ENCODE results near the gene TWF2. TPM values are rescaled to one million over a fixed set of nuclear protein-coding genes. Genes with fewer than 3 reads are reported as not detected.

The TWF2 gene
- total and polyA plus RNA-seq, 2 of the 4 experiments (the other 2 are of a cell fraction): 111 to 145 TPM

DNA sequence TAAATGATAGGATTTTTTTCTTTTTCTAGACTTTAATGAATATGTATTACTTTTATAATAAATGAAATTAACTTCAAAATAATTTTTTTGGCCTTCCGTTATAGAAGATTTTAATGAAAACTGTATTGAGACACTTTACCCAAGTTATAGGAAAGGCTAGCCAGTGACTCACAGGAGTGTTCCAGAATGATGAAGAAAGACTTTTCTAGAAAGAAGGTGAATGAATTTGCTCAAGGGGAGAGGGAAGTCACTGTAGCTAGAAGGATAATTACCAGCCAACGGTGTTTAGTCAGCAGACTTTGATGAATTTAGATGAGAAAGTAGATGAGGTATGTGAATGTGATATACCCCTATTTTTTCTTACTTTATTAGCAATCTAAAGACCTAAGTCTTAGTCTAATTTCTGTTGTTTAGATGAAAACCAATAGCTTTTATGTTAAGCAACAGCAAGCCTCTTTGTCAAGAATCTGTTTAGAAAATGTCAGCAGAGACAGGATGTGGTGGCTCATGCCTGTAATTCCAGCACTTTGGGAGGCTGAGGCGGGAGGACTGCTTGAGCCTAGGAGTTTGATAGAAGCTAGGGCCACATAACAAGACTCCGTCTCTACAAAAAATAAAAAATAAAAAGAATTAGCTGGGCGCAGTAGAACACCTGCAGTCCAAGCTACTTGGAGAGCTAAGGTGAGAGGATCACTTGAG lies 37.8 kb downstream of the TWF2 start:
- H2AK5ac ChIP-seq (ENCODE audit: low read depth, low read length): 0 out of 2 replicates have a peak overlapping the region, but pooled peaks have one; percentile 52
- H3K9me1 ChIP-seq (ENCODE audit: insufficient read depth, low read length): peaks cover 25% of the 10 kb centered on the region
- H3K4me1 ChIP-seq (ENCODE audit: control insufficient read depth, insufficient read depth, low read length): peaks cover 20% of the 10 kb centered on the region
- TF ChIP-seq, protein P1, sequence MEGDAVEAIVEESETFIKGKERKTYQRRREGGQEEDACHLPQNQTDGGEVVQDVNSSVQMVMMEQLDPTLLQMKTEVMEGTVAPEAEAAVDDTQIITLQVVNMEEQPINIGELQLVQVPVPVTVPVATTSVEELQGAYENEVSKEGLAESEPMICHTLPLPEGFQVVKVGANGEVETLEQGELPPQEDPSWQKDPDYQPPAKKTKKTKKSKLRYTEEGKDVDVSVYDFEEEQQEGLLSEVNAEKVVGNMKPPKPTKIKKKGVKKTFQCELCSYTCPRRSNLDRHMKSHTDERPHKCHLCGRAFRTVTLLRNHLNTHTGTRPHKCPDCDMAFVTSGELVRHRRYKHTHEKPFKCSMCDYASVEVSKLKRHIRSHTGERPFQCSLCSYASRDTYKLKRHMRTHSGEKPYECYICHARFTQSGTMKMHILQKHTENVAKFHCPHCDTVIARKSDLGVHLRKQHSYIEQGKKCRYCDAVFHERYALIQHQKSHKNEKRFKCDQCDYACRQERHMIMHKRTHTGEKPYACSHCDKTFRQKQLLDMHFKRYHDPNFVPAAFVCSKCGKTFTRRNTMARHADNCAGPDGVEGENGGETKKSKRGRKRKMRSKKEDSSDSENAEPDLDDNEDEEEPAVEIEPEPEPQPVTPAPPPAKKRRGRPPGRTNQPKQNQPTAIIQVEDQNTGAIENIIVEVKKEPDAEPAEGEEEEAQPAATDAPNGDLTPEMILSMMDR (conservative IDR thresholded peaks at IDR 0.05; ENCODE audit: low read depth, low read length): no peak
- TF ChIP-seq BHLHE40 (IDR thresholded peaks at IDR 0.05; ENCODE audit: low read depth, low read length): no peak
- TF ChIP-seq MXI1 (IDR thresholded peaks at IDR 0.05; ENCODE audit: borderline replicate concordance, low read depth, low read length): no peak
- no peak for TF ChIP-seq RCOR1 (IDR thresholded peaks at IDR 0.05; ENCODE audit: insufficient replicate concordance, low read length)
- no peak for TF ChIP-seq POLR2A (IDR thresholded peaks at IDR 0.05; ENCODE audit: low read depth, low read length)
- no peak for TF ChIP-seq MAZ (IDR thresholded peaks at IDR 0.05; ENCODE audit: borderline replicate concordance, low read depth, low read length)
- TF ChIP-seq MAFK (IDR thresholded peaks at IDR 0.05; ENCODE audit: low read depth, low read length): no peak
- TF ChIP-seq, protein P2, sequence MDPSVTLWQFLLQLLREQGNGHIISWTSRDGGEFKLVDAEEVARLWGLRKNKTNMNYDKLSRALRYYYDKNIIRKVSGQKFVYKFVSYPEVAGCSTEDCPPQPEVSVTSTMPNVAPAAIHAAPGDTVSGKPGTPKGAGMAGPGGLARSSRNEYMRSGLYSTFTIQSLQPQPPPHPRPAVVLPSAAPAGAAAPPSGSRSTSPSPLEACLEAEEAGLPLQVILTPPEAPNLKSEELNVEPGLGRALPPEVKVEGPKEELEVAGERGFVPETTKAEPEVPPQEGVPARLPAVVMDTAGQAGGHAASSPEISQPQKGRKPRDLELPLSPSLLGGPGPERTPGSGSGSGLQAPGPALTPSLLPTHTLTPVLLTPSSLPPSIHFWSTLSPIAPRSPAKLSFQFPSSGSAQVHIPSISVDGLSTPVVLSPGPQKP (IDR thresholded peaks at IDR 0.05; ENCODE audit: borderline replicate concordance, low read depth, low read length): no peak
- no peak for TF ChIP-seq FOS (IDR thresholded peaks at IDR 0.05; ENCODE audit: low read depth, low read length)
- no peak for TF ChIP-seq RAD21 (IDR thresholded peaks at IDR 0.05; ENCODE audit: low read length)
- BruUV-seq (replicated peaks): no TSS peak
- no peak overlapping the region; the same call in 1 of the 2 replicates for H3K18ac ChIP-seq (ENCODE audit: low read depth, low read length)
- H3K4ac ChIP-seq (ENCODE audit: low read depth, low read length): no peak overlapping the region; the same call in 1 of the 2 replicates
- no peak overlapping the region for H2BK15ac ChIP-seq (ENCODE audit: low read depth, low read length)
- H3K79me1 ChIP-seq (ENCODE audit: low read depth in 1 of 2, low read length in 2 of 2): peaks cover 29 to 75% of the 10 kb centered on the region in 2 experiments
- H3K27me3 ChIP-seq (ENCODE audit: control insufficient read depth, insufficient read depth, low read length): no peaks in the 10 kb centered on the region
- no peak overlapping the region for H3K56ac ChIP-seq (ENCODE audit: extremely low read depth, insufficient read depth, low read length)
- no peak overlapping the region; the same call in 1 of the 2 replicates for H3K4me2 ChIP-seq (ENCODE audit: low read depth, low read length)
- no peak overlapping the region for H3K9ac ChIP-seq (ENCODE audit: low read depth, low read length)
- H3K27ac ChIP-seq (ENCODE audit: insufficient read depth, low read length): no peak overlapping the region
- in situ Hi-C loops (cut with MboI; ENCODE audit: low sequenced_read_pairs) (no loop called here), dilution Hi-C loops (cut with HindIII; ENCODE audit: low sequenced_read_pairs, unreplicated experiment) (no loop called here), intact Hi-C loops (cut with micrococcal nuclease) (no loop called here)
- H2BK20ac ChIP-seq (ENCODE audit: low read depth, low read length): no peak overlapping the region
- H2BK5ac ChIP-seq (ENCODE audit: low read depth, low read length, poor library complexity, severe bottlenecking): peak overlapping the region; percentile 31
- H3K4me3 ChIP-seq (ENCODE audit: insufficient read depth, low read depth, low read length): no peak overlapping the region
- no peaks in the 10 kb centered on the region for H3K9me3 ChIP-seq (ENCODE audit: control insufficient read depth, insufficient read depth, low read length)
- H3K14ac ChIP-seq (replicated peaks; ENCODE audit: low read depth, low read length): peak overlapping the region; percentile 51
- H4K8ac ChIP-seq (ENCODE audit: low read depth in 2 of 2, low read length in 2 of 2): 0 out of 4 replicates have a peak overlapping the region, but pooled peaks of 1 of the 2 experiments have one; percentile 30
- H2BK120ac ChIP-seq (ENCODE audit: low read depth, low read length): 0 out of 2 replicates have a peak overlapping the region, but pooled peaks have one; percentile 32
- H4K20me1 ChIP-seq (ENCODE audit: insufficient read depth, low read length): peaks cover 12% of the 10 kb centered on the region
- DNase-seq: peak; percentile 33
- ATAC-seq (ENCODE audit: low read depth): no peak
- H3K23ac ChIP-seq (ENCODE audit: low read depth, low read length): peak overlapping the region; percentile 61; the same call in 1 of the 2 replicates
- CTCF ChIA-PET: interaction anchor here (1.3 kb wide), 1 partner anchor 138 kb away, joined by 4 read pairs; no protein-coding TSS in a partner anchor
- H2AFZ ChIP-seq (replicated peaks; ENCODE audit: low read length, poor library complexity): no peak overlapping the region
- no CpG with 5 or more reads among the region's 5 CpGs for WGBS, 2 experiments (ENCODE audit: extremely low coverage in 2 of 2, insufficient read length in 1 of 2)
- no peak overlapping the region for H2AK9ac ChIP-seq (replicated peaks; ENCODE audit: low read depth, low read length, poor library complexity)
- H3K36me3 ChIP-seq (ENCODE audit: control insufficient read depth, insufficient read depth, low read length): peaks cover 44% of the 10 kb centered on the region
- no peak overlapping the region for H4K91ac ChIP-seq (ENCODE audit: insufficient read depth, low read depth, low read length)
- POLR2A ChIA-PET (ENCODE audit: unreplicated experiment): interaction anchor here (1.2 kb wide), 1 partner anchor 8 kb away, joined by 4 read pairs; no protein-coding TSS in a partner anchor
- H4K5ac ChIP-seq (ENCODE audit: low read depth, low read length): no peak overlapping the region
